A549 (cell line): Measurements from ENCODE around the gene NUTF2. TPM values are rescaled to one million over a fixed set of nuclear protein-coding genes. Genes with fewer than 3 reads are reported as not detected.
A peak's percentile ranks its signal among the peaks of the same experiment; 100 is the strongest.

Source experiments
- ATAC-seq, 2 experiments: fragments of 200-7000 bp in 1 of 2; fragments of >200 bp in 1 of 2; cut with Nextera tagmentation in 1 of 2; cut with Tn5 transposase in 1 of 2; 3 replicates each; pipeline versions ENCODE4 v1.8.0 to v1.9.1; 2018 to 2020; ENCODE audit warnings: mild to moderate bottlenecking in 1 of 2, moderate library complexity in 1 of 2
- CTCF ChIA-PET: fragments of 300-600 bp; sonication (Branson Sonifier 250); formaldehyde crosslinking; extraction: SDS; loops from one replicate; lab custom pipeline; 2021; ENCODE audit warnings: antibody characterized with exemption, inconsistent platforms; lab: Yijun Ruan, JAX
- POLR2A ChIA-PET: fragments of 350-600 bp; formaldehyde crosslinking; extraction: SDS; loops from one replicate; lab custom pipeline; 2021; ENCODE audit warnings: antibody characterized with exemption, inconsistent platforms; lab: Yijun Ruan, JAX
- DNase-seq, 2 experiments: peaks; one replicate each; pipeline versions ENCODE4 v3.0.0 to v3.0.0-alpha.2; 2011 to 2016; ENCODE audit warnings: low read depth in 1 of 2, low spot score in 1 of 2
- FAIRE-seq: peaks from 2 replicates; lab custom pipeline; 2011; peaks lifted over from hg19 to GRCh38; lab: Jason Lieb, UNC
- H3K27ac ChIP-seq, 2 experiments: fragments of >200 bp; sonication (Bioruptor Twin); formaldehyde crosslinking; 3 replicates each; pipeline ENCODE4 v1.5.1; 2016 to 2017
- H3K4me1 ChIP-seq: fragments of >200 bp; sonication (Bioruptor Twin); formaldehyde crosslinking; 3 replicates; pipeline ENCODE4 v1.6.1; 2016
- H3K4me2 ChIP-seq: fragments of >200 bp; sonication (Bioruptor Twin); formaldehyde crosslinking; 3 replicates; pipeline ENCODE4 v1.6.1; 2016
- H3K4me3 ChIP-seq: fragments of >200 bp; sonication (Bioruptor Twin); formaldehyde crosslinking; 3 replicates; pipeline ENCODE4 v1.5.1; 2016
- H3K9me3 ChIP-seq: fragments of >200 bp; sonication (Bioruptor Twin); formaldehyde crosslinking; 3 replicates; pipeline ENCODE4 v1.6.1; 2016
- ATOH8 ChIP-seq: fragments of 250-450 bp; sonication (Bioruptor Pico); IDR thresholded peaks from 2 replicates; pipeline ENCODE4 v1.5.0; 2020; ENCODE audit warnings: low read depth, mild to moderate bottlenecking, moderate library complexity
- CBX2 ChIP-seq: fragments of 200-600 bp; sonication (generic); IDR thresholded peaks from 2 replicates; pipeline ENCODE4 v1.6.1; 2016; ENCODE audit warnings: low read depth, mild to moderate bottlenecking, borderline replicate concordance
- EHF ChIP-seq: fragments of 250-450 bp; sonication (Bioruptor Pico); IDR thresholded peaks from 2 replicates; pipeline ENCODE4 v1.5.0; 2020; ENCODE audit warnings: mild to moderate bottlenecking
- EHMT2 ChIP-seq: fragments of 200-600 bp; sonication (generic); IDR thresholded peaks from 2 replicates; pipeline ENCODE4 v1.6.1; 2016; ENCODE audit warnings: antibody characterized with exemption, low read depth, mild to moderate bottlenecking, moderate library complexity
- ELK1 ChIP-seq: fragments of 150-350 bp; IDR thresholded peaks from 2 replicates; pipeline ENCODE4 v1.6.1; 2014; ENCODE audit warnings: low read depth, mild to moderate bottlenecking, low read length
- ESRRA ChIP-seq: fragments of 150-350 bp; IDR thresholded peaks from 2 replicates; pipeline ENCODE4 v1.6.1; 2014; ENCODE audit warnings: mild to moderate bottlenecking, low read length, borderline replicate concordance
- FOSB ChIP-seq: fragments of 250-450 bp; sonication (Bioruptor Pico); IDR thresholded peaks from 2 replicates; pipeline ENCODE4 v1.5.0; 2020; ENCODE audit warnings: mild to moderate bottlenecking, moderate library complexity
- FOSL2 ChIP-seq, 2 experiments: fragments of 450-650 bp in 1 of 2; fragments of >200 bp in 1 of 2; sonication (Bioruptor Twin) in 1 of 2; formaldehyde crosslinking; IDR thresholded peaks; 2 replicates each; pipeline versions ENCODE4 v1.5.0 to v1.6.1; 2016 to 2020; ENCODE audit warnings: mild to moderate bottlenecking in 1 of 2, moderate library complexity in 1 of 2
- FOXS1 ChIP-seq: fragments of 250-450 bp; sonication (Bioruptor Pico); IDR thresholded peaks from 2 replicates; pipeline ENCODE4 v1.5.0; 2020; ENCODE audit warnings: mild to moderate bottlenecking, moderate library complexity
- HOXA7 ChIP-seq: fragments of 250-450 bp; sonication (Bioruptor Pico); IDR thresholded peaks from 2 replicates; pipeline ENCODE4 v1.5.0; 2020; ENCODE audit warnings: mild to moderate bottlenecking, moderate library complexity
- HOXB13 ChIP-seq: fragments of 250-450 bp; sonication (Bioruptor Pico); IDR thresholded peaks from 2 replicates; pipeline ENCODE4 v1.5.0; 2020; ENCODE audit warnings: low read depth, mild to moderate bottlenecking, moderate library complexity
- HOXB5 ChIP-seq: fragments of 250-450 bp; sonication (Bioruptor Pico); IDR thresholded peaks from 2 replicates; pipeline ENCODE4 v1.5.0; 2020; ENCODE audit warnings: mild to moderate bottlenecking, moderate library complexity
- JUN ChIP-seq, 2 experiments: fragments of >200 bp; sonication (Bioruptor Twin); formaldehyde crosslinking; IDR thresholded peaks; 2 replicates in 1 of 2; 3 replicates in 1 of 2; pipeline ENCODE4 v1.6.1; 2016 to 2017
- KDM5A ChIP-seq: fragments of 200-600 bp; sonication (generic); IDR thresholded peaks from 2 replicates; pipeline ENCODE4 v1.6.1; 2016; ENCODE audit warnings: antibody characterized with exemption, mild to moderate bottlenecking
- NPAS2 ChIP-seq: fragments of 250-450 bp; sonication (Bioruptor Pico); IDR thresholded peaks from 2 replicates; pipeline ENCODE4 v1.8.0; 2022; ENCODE audit warnings: mild to moderate bottlenecking, moderate library complexity, borderline replicate concordance
- PHF8 ChIP-seq: fragments of 200-600 bp; sonication (generic); IDR thresholded peaks from 2 replicates; pipeline ENCODE4 v1.6.1; 2016; ENCODE audit warnings: low read depth, mild to moderate bottlenecking, antibody characterized with exemption, moderate library complexity, borderline replicate concordance
- POLR2AphosphoS2 ChIP-seq: conservative IDR thresholded peaks from 2 replicates; pipeline ENCODE4 v1.6.1; 2012; ENCODE audit warnings: low read length, improper control_type of control experiment, inconsistent platforms
- RAD21 ChIP-seq, 2 experiments: fragments of >200 bp in 1 of 2; sonication (Bioruptor Twin) in 1 of 2; formaldehyde crosslinking in 1 of 2; IDR thresholded peaks in 1 of 2; conservative IDR thresholded peaks in 1 of 2; 2 replicates in 1 of 2; 3 replicates in 1 of 2; pipeline ENCODE4 v1.6.1; 2012 to 2018; ENCODE audit warnings: inconsistent platforms in 1 of 2
- RARB ChIP-seq: fragments of 250-450 bp; sonication (Bioruptor Pico); IDR thresholded peaks from 2 replicates; pipeline ENCODE4 v1.8.0; 2021; ENCODE audit warnings: mild to moderate bottlenecking, moderate library complexity
- SMC3 ChIP-seq: fragments of >200 bp; sonication (Bioruptor Twin); formaldehyde crosslinking; IDR thresholded peaks from 3 replicates; pipeline ENCODE4 v1.6.1; 2018; ENCODE audit warnings: inconsistent platforms
- SREBF2 ChIP-seq: fragments of 450-650 bp; IDR thresholded peaks from 2 replicates; pipeline ENCODE4 v1.6.1; 2014; ENCODE audit warnings: mild to moderate bottlenecking, moderate library complexity
- TP53 ChIP-seq: fragments of 250-450 bp; sonication (Bioruptor Pico); IDR thresholded peaks from 2 replicates; pipeline ENCODE4 v1.5.0; 2021; ENCODE audit warnings: mild to moderate bottlenecking, moderate library complexity
- ZNF302 ChIP-seq: fragments of 250-450 bp; sonication (Bioruptor Pico); IDR thresholded peaks from 2 replicates; pipeline ENCODE4 v1.9.0; 2021; ENCODE audit warnings: inconsistent platforms, mild to moderate bottlenecking, moderate library complexity
- WGBS: methylation state at CpG from one replicate; pipeline ENCODE4 v1.1.6; 2017; ENCODE audit errors: missing lambda C conversion rate; 5-methylcytosine and 5-hydroxymethylcytosine counted together
- polyA plus RNA-seq, 4 experiments: library from polyadenylated mRNA; depleted of rRNA in 3 of 4; stranded (reverse); fragments of >200 nt; fragmentation: RNase III in 1 of 4; extraction: RNeasy Plus Mini Kit Qiagen cat#74134 plus additional on column Dnase treatment in 1 of 4; gene quantifications; 2 replicates in 3 of 4; 3 replicates in 1 of 4; pipeline ENCODE4 v1.2.3, GENCODE V29; 2011 to 2017
- TF ChIP-seq, protein P1 (sequence below): IDR thresholded peaks from 2 replicates; pipeline ENCODE4 v1.6.1; 2012

NUTF2 gene
- polyA plus RNA-seq, 2 of the 4 experiments (the other 2 are of a cell fraction): 168 to 287 TPM

GRCh38 chr16:67857547-67858233 lies 11.0 kb downstream of the NUTF2 start (continued):
- TF ChIP-seq FOSL2 (IDR thresholded peaks at IDR 0.05): no peak; the same call in 1 of the 2 replicates
- peak; percentile 85 for TF ChIP-seq FOSL2 (CRISPR knock-in tag; IDR thresholded peaks at IDR 0.05)
- TF ChIP-seq RARB (CRISPR knock-in tag): no peak
- no peak for TF ChIP-seq SREBF2
- TF ChIP-seq HOXA7 (CRISPR knock-in tag): no peak

- ATAC-seq (no peak), DNase-seq (no peak), FAIRE-seq (no peak)
- CTCF ChIA-PET: interaction anchor here (0.6 to 9.3 kb wide), 7 partner anchors 10 to 416 kb away, joined by 3 to 86 read pairs (median 5); partner anchors contain the start of gene NRN1L
- 72% methylated on average over 4 of the region's 4 CpGs for WGBS
- Histone ChIP-seq H3K4me2 (peak overlapping the region; percentile 65), H3K4me3 (no peak overlapping the region), H3K9me3 (no peaks in the 10 kb centered on the region), H3K4me1 (peaks cover 62% of the 10 kb centered on the region), H3K27ac (peak overlapping the region in 1 of 2 experiments; percentile 53; a peak in 3 of 6 replicates)
- TF ChIP-seq FOSL2 (IDR thresholded peaks at IDR 0.05) (no peak), FOSL2 (CRISPR knock-in tag; IDR thresholded peaks at IDR 0.05) (no peak), TP53 (CRISPR knock-in tag) (no peak), KDM5A (no peak), POLR2AphosphoS2 (no peak), HOXB13 (no peak), JUN (IDR thresholded peaks at IDR 0.05) (no peak), ZNF302 (CRISPR knock-in tag) (no peak), FOSB (no peak), CBX2 (no peak), PHF8 (no peak), ESRRA (no peak)
- POLR2A ChIA-PET: no interaction called here
Measured at GRCh38 chr16:67858500-67858899, 11.8 kb downstream of the NUTF2 start.

DNA sequence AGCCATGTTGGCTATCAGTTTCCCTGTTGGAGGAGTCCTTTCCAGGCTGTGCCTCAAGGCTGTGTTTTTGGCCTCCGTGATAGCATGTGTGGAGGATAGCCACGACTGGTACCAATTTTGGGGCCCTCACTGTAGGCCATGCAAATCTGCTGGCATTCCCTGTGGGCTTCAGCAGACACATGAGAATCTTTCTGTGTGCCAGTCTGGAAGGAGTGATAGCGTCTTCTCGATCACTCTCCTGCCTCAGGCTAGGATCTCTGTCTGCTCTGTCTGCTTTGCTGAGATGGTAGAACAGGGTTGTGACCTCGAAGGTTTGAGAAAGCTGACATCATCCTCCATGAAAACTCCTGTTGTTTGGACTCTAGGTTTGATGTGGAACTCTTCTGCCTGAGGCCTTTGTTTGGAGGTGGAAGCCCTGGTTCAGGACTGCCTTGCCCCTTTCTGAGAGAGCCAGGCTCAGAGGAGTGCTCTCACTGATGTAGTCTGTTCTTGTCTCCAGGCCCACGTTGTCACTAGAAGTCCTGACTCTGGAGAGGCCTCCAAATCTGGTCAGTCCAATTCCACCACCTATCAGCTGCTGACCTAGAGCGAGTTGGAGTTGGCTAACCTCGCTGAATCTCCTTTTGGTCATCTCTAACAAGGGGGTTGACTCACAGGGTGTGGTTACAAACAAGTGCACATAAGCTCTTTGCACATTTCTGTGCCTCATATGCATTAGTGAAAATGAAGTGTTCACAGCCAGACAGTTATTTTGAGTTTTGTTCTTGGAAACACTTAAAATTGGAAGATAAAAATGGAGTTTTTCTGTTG lies 14.1 kb downstream of the NUTF2 start:
- no peak for FAIRE-seq
- Histone ChIP-seq H3K4me3 (no peak overlapping the region), H3K9me3 (no peaks in the 10 kb centered on the region), H3K4me2 (peak overlapping the region; percentile 35; the same call in 2 of the 3 replicates), H3K4me1 (peaks cover 58% of the 10 kb centered on the region), H3K27ac (peak overlapping the region in 1 of 2 experiments; percentile 37; a peak in 2 of 6 replicates)
- 64% methylated on average over 8 of the region's 8 CpGs for WGBS
- POLR2A ChIA-PET: no interaction called here
- TF ChIP-seq RAD21 (conservative IDR thresholded peaks at IDR 0.05 in 1 of 2, IDR thresholded peaks at IDR 0.05 in 1 of 2): no peak
- no peak for TF ChIP-seq FOXS1
- TF ChIP-seq, all 56 proteins: peak for 0
- CTCF ChIA-PET: interaction anchor here (0.6 to 9.3 kb wide), 6 partner anchors 8 to 180 kb away, joined by 3 to 86 read pairs (median 3); partner anchors contain the start of gene NRN1L
- DNase-seq (peak in 1 of 2 experiments; percentile 44), ATAC-seq (no peak)

GRCh38 chr16:67861877-67862276 lies 15.1 kb downstream of the NUTF2 start:
- Histone ChIP-seq H3K9me3 (no peaks in the 10 kb centered on the region), H3K4me1 (peaks cover 52% of the 10 kb centered on the region), H3K27ac (no peak overlapping the region), H3K4me2 (no peak overlapping the region), H3K4me3 (no peak overlapping the region)
- no peak for TF ChIP-seq FOXS1
- no peak for TF ChIP-seq ZNF302 (CRISPR knock-in tag)
- TF ChIP-seq, protein P1, sequence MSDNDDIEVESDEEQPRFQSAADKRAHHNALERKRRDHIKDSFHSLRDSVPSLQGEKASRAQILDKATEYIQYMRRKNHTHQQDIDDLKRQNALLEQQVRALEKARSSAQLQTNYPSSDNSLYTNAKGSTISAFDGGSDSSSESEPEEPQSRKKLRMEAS: no peak
- no peak for TF ChIP-seq CBX2
- no peak for TF ChIP-seq HOXB13
- TF ChIP-seq ESRRA: no peak
- no peak for TF ChIP-seq HOXB5
- TF ChIP-seq NPAS2 (CRISPR knock-in tag): no peak
- TF ChIP-seq POLR2AphosphoS2: no peak
- no peak for TF ChIP-seq RAD21 (conservative IDR thresholded peaks at IDR 0.05 in 1 of 2, IDR thresholded peaks at IDR 0.05 in 1 of 2)
- no peak for TF ChIP-seq FOSL2 (IDR thresholded peaks at IDR 0.05)
- no peak for TF ChIP-seq FOSL2 (CRISPR knock-in tag; IDR thresholded peaks at IDR 0.05)
- no peak for TF ChIP-seq PHF8
- no peak for TF ChIP-seq TP53 (CRISPR knock-in tag)
- TF ChIP-seq JUN (IDR thresholded peaks at IDR 0.05): no peak
- TF ChIP-seq SMC3: no peak
- no peak for TF ChIP-seq EHMT2
- no peak for TF ChIP-seq ATOH8
- no peak for TF ChIP-seq ELK1
- no peak for TF ChIP-seq EHF (CRISPR knock-in tag)
- no peak for FAIRE-seq
- CTCF ChIA-PET: interaction anchor here (1.0 to 9.3 kb wide), 10 partner anchors 9 to 341 kb away, joined by 3 to 86 read pairs (median 6); partner anchors contain the start of gene NRN1L
- 92% methylated on average over 6 of the region's 6 CpGs for WGBS
- no peak for ATAC-seq
- no peak for DNase-seq
- POLR2A ChIA-PET: interaction anchor here (2.0 kb wide), 1 partner anchor 11 kb away, joined by 5 read pairs; the partner anchor contains the start of gene EDC4
